HG03469 (cell line): ENCODE data around the gene ITM2C.

Experiments
- ATAC-seq: cut with Tn5 transposase; IDR thresholded peaks from one replicate; pipeline ENCODE4 v1.9.1; 2021; ENCODE audit warnings: mild to moderate bottlenecking, moderate library complexity, moderate number of reproducible peaks; ENCODE audit not compliant: unreplicated experiment

ITM2C gene

DNA sequence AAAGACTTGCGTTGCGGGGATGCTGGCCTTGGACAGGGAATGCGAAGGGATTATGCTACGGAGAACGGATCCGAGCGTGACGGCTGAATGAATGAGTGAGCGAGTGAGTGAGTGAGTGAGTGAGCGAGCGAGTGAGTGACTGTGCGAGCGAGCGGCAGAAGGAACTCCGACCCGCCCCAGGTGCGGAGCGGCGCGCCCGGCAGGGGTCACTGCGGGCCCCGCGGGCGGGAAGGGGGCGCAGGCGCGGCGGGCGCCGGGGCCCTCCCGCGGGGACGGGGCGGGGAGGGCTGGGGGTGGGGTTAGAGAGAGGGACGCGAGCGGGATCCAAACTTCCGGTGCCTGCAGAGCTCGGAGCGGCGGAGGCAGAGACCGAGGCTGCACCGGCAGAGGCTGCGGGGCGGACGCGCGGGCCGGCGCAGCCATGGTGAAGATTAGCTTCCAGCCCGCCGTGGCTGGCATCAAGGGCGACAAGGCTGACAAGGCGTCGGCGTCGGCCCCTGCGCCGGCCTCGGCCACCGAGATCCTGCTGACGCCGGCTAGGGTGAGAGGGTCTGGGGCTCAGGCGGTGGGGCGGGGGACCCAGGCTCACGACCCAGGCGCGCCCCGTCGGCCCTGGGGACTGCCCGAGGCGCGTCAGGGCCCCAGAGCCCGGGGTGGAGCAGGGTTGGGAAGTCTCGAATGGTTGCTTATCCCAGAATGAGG is at the start of gene ITM2C:
Gene ITM2C, plus strand, starts transcription at position 338 of the 702 bp plus-strand sequence. Its CDS starts 84 bp downstream, at position 422.
- ATAC-seq, result peak; percentile 69

DNA sequence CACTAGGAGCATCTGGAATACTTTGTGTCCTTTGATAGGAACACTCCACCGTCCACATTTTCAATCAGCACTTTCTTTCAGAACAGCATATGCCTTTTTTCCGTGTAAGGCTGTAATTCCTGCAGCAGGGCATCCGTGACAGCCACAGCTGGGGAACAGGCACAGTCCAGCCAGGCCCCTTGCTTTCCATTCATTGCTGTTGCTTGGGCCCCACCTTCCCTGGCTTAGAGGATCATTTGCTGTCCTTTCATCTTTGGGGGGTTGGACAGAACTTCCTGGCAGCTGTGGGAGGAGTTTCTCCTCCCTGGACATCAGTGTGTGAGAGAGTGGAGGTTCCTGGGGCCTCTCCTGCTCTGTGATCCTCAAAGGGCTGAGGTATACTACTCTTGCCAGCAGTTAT is 49.7 kb upstream of the ITM2C start:
- no peak for ATAC-seq

DNA sequence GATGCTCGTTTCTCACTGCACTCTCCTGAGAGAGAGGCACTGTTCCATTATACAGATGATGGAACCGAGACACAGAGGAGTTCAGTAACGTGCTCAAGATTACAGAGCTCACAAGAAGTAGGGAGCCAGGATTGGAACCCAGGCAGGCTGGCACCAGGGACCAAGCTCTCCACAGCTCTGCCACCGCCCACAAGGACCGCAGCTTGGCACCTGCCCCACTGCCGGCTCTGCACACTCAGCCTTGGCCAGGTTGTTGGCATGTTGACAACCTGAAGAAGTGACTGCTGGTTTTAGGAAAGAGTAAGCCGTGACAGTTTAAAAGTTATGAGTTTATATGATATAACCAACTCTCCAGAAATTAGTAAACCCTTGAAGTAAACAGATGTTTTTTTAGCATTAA is 48.0 kb upstream of the ITM2C start:
- ATAC-seq, result no peak

DNA sequence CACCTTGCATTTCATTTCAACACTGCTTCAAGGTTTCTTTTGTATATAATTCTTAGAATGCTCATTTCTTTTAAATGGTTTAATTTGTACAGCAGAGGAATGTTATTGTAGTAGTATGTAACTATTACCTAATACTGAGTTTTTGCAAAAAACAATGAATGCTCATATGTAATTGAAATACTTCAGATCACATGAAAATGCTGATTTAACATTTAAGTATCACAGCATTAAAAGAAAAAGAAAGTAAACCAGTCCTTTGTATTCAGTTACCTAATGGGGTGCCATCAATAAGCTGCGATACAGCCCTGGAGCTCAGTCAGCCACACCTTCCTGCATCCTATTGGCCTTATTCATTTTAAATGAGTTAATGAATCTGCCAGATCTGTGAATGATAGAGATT is 45.3 kb upstream of the ITM2C start:
- ATAC-seq, result no peak

- no peak for ATAC-seq
Observed at GRCh38 chr2:230821261-230821990, 43.3 kb upstream of the ITM2C start.

- no peak for ATAC-seq
Observed at GRCh38 chr2:230821991-230822520, 42.7 kb upstream of the ITM2C start.

GRCh38 chr2:230823264-230823964 is 41.3 kb upstream of the ITM2C start:
- no peak for ATAC-seq

GRCh38 chr2:230824406-230824978 is 40.2 kb upstream of the ITM2C start:
- ATAC-seq, result no peak

DNA sequence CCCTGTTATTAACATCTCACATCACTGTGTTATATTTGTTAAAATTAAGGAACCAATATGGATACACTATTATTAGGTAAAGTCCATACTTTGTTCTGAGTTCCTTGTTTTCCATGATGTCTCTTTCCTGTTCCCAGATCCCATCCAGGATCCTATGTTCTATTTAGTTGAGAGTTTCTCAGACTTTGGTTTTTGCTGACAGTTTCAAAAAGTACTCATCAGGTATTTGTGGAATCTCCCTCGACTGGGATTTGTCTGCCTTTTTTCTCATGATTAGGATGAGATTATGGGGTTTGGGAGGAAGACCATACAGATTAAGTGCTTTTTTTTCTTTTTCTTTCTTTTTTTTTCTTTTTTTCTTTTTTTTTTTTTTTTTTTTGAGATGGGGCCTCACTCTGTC is 39.4 kb upstream of the ITM2C start:
- no peak for ATAC-seq

DNA sequence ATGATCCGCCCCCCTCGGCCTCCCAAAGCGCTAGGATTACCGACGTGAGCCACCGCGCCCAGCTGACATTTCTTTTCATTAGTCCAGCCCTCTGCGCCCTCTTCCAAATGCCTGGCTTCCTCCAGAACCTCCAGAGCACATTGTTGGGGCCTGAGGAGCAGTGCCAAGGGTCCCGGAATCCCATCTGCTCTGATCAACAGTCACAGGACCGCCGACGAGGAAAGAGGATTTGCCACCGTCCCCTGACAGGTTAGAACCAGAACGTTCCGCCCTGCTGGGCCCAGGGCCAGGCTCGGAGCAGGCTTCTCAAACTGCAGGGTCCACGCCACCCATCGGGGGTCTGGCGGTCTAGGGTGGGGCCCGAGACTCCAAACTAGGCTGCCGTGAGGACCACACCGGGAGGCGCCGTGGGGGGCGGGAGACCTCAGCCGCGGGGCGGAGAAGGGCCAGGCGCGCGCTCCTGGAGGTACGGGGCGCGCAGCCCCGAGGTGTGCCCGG is 36.9 kb upstream of the ITM2C start:
- ATAC-seq, result no peak

GRCh38 chr2:230828272-230828961 is 36.3 kb upstream of the ITM2C start:
- no peak for ATAC-seq

DNA sequence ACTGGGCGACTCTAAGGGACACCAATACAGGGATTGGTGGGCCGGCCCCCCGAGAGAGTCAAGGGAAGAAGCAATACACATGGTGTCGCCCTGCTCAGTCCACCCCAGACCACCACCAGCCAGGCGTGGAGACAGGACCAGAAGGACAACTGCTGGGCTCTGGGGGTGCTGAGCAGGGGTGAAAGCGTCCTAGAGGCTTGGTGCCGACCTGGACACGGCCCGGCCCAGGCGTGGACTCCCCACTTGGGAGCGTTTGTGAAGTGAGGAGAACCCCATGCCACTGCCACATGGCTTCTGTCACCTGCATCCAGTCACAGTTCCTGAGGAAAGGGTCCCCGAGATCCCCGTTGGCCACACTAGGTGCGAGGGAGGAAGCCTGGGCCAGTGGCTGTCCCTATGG is 35.4 kb upstream of the ITM2C start:
- no peak for ATAC-seq

DNA sequence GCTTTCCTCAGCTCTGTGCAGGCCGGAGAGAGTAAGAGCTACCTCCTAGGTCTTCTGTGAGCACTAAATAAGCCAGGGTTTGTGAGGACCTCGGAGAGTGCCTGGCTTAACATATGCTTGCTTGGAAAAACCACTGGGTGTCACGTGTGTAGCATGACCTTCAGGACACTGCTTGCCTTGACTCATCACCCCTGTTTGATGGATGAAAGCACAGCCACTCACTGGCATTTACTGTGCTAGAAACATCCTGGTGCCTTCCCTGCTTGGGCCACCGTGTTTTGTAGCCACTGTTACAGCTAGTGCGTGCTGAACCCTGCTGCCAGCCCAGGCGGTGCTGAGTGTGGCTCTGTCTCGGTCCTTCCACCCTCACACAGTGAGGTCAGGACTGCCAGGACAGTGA is 34.8 kb upstream of the ITM2C start:
- ATAC-seq, result no peak

- no peak for ATAC-seq
Observed at GRCh38 chr2:230830428-230830827, 34.3 kb upstream of the ITM2C start.

- ATAC-seq, result no peak
Observed at GRCh38 chr2:230840301-230840700, 24.4 kb upstream of the ITM2C start.

DNA sequence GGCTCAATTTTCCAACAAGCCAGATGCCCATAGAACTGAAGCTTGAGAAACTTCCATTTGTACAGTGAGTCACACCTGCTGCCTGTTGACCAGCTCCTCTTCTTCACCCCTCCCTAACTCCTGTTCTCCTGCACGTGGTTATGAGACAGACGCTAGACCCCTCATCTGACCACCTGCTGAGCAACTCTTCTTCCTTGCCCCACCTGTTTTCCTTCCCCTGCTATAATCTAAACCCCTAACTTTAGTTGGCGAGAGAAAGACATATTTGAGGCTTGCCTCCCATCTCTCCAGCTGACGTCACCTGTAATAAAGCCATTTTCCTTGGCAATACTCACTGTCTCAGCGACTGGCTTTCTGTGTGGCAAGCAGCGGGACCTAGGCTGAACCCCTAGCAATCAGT is 22.3 kb upstream of the ITM2C start:
- no peak for ATAC-seq

DNA sequence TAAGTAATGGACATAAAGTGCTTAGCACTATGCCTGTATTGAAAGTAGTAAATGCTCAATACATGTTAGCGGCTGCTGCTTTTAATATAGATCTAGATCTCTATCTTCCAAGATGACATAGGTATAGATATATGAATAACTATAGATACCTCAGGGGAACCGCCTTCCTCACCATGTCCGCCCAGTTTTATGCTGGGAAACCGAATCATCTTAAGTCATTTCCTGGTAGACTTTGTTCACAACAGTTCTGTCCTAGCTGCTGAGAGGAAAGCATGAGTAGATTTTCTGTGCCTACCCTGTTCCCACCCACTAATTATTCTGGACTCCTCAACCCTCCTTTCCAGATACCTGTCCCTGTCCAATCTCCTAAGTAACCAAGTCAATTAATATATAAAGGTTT is 21.6 kb upstream of the ITM2C start:
- ATAC-seq, result no peak

DNA sequence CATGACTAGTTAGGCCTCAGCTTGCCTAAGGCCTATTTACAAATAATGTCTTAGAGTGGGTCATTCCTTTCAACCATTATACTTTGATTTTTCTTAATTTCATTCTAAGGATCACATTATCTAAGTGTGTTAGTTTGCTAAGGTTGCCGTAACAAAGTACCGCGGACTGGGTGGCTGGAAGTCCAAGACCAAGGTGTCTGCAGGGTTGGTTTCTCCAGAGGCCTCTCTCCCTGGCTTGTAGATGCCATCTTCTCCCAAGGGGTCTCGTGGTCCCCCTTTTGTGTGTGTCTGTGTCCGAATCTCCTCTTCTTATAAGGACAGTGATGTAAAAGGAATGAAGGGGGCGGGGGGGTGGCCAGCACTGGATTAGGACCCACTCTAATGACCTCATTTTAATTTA is 18.4 kb upstream of the ITM2C start:
- ATAC-seq, result no peak

- ATAC-seq, result peak; percentile 86
Observed at GRCh38 chr2:230847883-230848388, 16.8 kb upstream of the ITM2C start.

DNA sequence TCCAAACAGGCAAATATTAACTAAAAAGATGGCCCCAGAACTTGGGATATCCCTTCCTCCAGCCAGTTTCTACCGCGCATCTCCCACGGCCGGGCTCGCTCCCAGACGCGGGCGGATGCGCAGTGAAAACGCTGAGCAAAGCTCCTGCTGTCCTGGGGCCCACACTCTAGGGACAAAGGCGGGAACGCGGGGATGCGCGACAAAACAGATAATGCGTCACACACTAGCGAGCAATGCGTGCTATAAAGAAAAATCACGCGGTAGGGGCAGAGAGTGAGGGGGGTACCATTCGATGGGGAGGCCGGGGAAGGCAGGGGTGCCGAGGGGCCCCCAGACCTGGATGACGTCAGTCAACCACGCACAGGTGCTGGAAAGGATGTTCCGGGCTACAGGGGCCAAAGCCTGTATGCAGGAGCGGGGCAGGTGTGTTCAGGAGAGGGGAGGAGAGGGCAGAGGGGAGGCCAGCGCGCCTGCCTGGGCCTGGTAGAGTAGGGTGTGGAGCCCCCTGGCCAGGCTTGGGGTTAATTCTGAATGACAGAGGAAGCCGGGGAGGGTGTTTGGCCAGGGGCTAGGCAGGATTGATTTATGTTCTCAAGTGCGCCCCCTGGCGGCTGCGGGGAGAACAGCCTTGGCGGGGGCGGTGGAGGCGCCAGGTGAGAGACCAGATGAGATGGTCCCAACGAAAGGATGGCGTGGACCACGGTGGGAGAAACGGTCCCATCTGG is 14.9 kb upstream of the ITM2C start:
- no peak for ATAC-seq
